HepG2 (cell line): Measurements from ENCODE around the gene ECPAS. TPM values are rescaled to one million over a fixed set of nuclear protein-coding genes. Genes with fewer than 3 reads are reported as not detected.

Source experiments
- BRCA1 ChIP-seq: sonication (generic); formaldehyde crosslinking; IDR thresholded peaks from 2 replicates; pipeline ENCODE4 v1.4.0; 2020; ENCODE audit warnings: missing genetic modification reagents
- FOXA1 ChIP-seq, 2 experiments: fragments of 450-650 bp in 1 of 2; sonication (generic) in 1 of 2; formaldehyde crosslinking in 1 of 2; IDR thresholded peaks; 2 replicates each; pipeline versions ENCODE4 v1.4.0 to v1.6.1; 2016 to 2020; ENCODE audit warnings: missing genetic modification reagents in 1 of 2
- GTF3A ChIP-seq: sonication (generic); formaldehyde crosslinking; conservative IDR thresholded peaks from 2 replicates; pipeline ENCODE4 v1.4.0; 2020; ENCODE audit warnings: mild to moderate bottlenecking, missing genetic modification reagents
- KAT8 ChIP-seq: IDR thresholded peaks from 2 replicates; pipeline ENCODE4 v1.6.1; 2016; ENCODE audit warnings: missing genetic modification reagents, missing compliant biosample characterization
- NKX3-1 ChIP-seq: sonication (generic); formaldehyde crosslinking; IDR thresholded peaks from 2 replicates; pipeline ENCODE4 v1.5.0; 2020; ENCODE audit warnings: missing genetic modification reagents
- TCF12 ChIP-seq, 2 experiments: fragments of 450-650 bp in 1 of 2; sonication (generic) in 1 of 2; formaldehyde crosslinking in 1 of 2; IDR thresholded peaks; 2 replicates each; pipeline versions ENCODE4 v1.6.1 to v1.8.0; 2017 to 2022; ENCODE audit warnings: antibody characterized with exemption in 1 of 2, mild to moderate bottlenecking in 1 of 2, missing genetic modification reagents in 1 of 2, moderate library complexity in 1 of 2
- TCF7L2 ChIP-seq: IDR thresholded peaks from 2 replicates; pipeline ENCODE4 v1.6.1; 2011; ENCODE audit warnings: mild to moderate bottlenecking, low read depth, low read length, moderate library complexity
- TEAD2 ChIP-seq: sonication (generic); formaldehyde crosslinking; IDR thresholded peaks from 2 replicates; pipeline ENCODE4 v1.9.0; 2021; ENCODE audit warnings: missing genetic modification reagents
- ZNF75D ChIP-seq: sonication (generic); formaldehyde crosslinking; IDR thresholded peaks from 2 replicates; pipeline ENCODE4 v1.8.1; 2023; ENCODE audit warnings: missing genetic modification reagents, mild to moderate bottlenecking, borderline replicate concordance
- ZNF766 ChIP-seq: sonication (generic); formaldehyde crosslinking; IDR thresholded peaks from 2 replicates; pipeline ENCODE4 v1.5.0; 2020; ENCODE audit warnings: missing genetic modification reagents, borderline replicate concordance
- polyA plus RNA-seq, 8 experiments: library from polyadenylated mRNA; depleted of rRNA in 3 of 8; stranded (reverse) in 7 of 8; unstranded in 1 of 8; fragments of >200 nt; fragmentation: Illumina TruSeq in 4 of 8; extraction: Trizol in 4 of 8; gene quantifications; 2 replicates each; pipeline versions ENCODE4 v1.2.1 to v1.2.3, GENCODE V29; 2011 to 2016; ENCODE audit warnings: low read depth in 4 of 8, missing spikeins in 1 of 8, mixed read lengths in 1 of 8; ENCODE audit not compliant: insufficient read depth in 1 of 8
- total RNA-seq, 5 experiments: library from RNA; depleted of rRNA; stranded (reverse); fragments of >200 nt; fragmentation: Illumina TruSeq; extraction: Trizol; gene quantifications; 2 replicates each; pipeline ENCODE4 v1.2.3, GENCODE V29; 2016; ENCODE audit warnings: low read depth in 1 of 5
- TF ChIP-seq, protein P1 (sequence below): sonication (generic); formaldehyde crosslinking; IDR thresholded peaks from 2 replicates; pipeline ENCODE4 v1.4.0; 2020; ENCODE audit warnings: mild to moderate bottlenecking, missing genetic modification reagents, borderline replicate concordance
- TF ChIP-seq, protein P2 (sequence below): sonication (generic); formaldehyde crosslinking; IDR thresholded peaks from 2 replicates; pipeline ENCODE4 v1.5.0; 2020; ENCODE audit warnings: missing genetic modification reagents
- TF ChIP-seq, protein P3 (sequence below): sonication (generic); formaldehyde crosslinking; IDR thresholded peaks from 2 replicates; pipeline ENCODE4 v1.4.0; 2020; ENCODE audit warnings: missing genetic modification reagents, borderline replicate concordance
- TF ChIP-seq, protein P4 (sequence below): sonication (generic); formaldehyde crosslinking; IDR thresholded peaks from 2 replicates; pipeline ENCODE4 v1.9.0; 2022; ENCODE audit warnings: low read depth, missing genetic modification reagents

Gene ECPAS
- total and polyA plus RNA-seq, 2 of the 13 experiments (the other 11 are each of a cell fraction or from before 2014, with no cell fraction given), result 35.3 to 58.0 TPM

DNA sequence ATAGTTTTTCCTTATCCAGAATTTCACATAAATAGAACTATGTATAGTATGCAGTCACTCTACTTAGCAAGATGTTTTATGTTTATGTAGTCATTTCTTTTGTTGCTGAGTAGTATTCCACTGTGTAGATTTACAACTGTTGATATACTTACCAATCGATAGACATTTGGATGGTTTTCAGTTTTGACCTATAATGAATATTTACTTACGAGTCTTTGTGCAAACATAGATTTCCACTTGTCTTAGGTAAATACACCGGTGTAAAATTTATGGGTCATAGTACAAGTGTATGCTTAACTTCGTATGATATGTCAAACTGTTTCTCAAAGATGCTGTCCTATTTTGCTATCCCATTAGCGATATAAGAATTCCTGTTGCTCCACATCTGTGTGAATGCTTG lies 134.4 kb downstream of the ECPAS start (continued):
- peak; percentile 99 for TF ChIP-seq FOXA1 (IDR thresholded peaks at IDR 0.05)
- TF ChIP-seq FOXA1 (CRISPR knock-in tag; IDR thresholded peaks at IDR 0.05), result peak; percentile 93
- TF ChIP-seq, protein P1, sequence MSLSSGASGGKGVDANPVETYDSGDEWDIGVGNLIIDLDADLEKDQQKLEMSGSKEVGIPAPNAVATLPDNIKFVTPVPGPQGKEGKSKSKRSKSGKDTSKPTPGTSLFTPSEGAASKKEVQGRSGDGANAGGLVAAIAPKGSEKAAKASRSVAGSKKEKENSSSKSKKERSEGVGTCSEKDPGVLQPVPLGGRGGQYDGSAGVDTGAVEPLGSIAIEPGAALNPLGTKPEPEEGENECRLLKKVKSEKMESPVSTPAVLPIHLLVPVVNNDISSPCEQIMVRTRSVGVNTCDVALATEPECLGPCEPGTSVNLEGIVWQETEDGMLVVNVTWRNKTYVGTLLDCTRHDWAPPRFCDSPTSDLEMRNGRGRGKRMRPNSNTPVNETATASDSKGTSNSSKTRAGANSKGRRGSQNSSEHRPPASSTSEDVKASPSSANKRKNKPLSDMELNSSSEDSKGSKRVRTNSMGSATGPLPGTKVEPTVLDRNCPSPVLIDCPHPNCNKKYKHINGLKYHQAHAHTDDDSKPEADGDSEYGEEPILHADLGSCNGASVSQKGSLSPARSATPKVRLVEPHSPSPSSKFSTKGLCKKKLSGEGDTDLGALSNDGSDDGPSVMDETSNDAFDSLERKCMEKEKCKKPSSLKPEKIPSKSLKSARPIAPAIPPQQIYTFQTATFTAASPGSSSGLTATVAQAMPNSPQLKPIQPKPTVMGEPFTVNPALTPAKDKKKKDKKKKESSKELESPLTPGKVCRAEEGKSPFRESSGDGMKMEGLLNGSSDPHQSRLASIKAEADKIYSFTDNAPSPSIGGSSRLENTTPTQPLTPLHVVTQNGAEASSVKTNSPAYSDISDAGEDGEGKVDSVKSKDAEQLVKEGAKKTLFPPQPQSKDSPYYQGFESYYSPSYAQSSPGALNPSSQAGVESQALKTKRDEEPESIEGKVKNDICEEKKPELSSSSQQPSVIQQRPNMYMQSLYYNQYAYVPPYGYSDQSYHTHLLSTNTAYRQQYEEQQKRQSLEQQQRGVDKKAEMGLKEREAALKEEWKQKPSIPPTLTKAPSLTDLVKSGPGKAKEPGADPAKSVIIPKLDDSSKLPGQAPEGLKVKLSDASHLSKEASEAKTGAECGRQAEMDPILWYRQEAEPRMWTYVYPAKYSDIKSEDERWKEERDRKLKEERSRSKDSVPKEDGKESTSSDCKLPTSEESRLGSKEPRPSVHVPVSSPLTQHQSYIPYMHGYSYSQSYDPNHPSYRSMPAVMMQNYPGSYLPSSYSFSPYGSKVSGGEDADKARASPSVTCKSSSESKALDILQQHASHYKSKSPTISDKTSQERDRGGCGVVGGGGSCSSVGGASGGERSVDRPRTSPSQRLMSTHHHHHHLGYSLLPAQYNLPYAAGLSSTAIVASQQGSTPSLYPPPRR, result peak; percentile 99
- no peak for TF ChIP-seq BRCA1 (CRISPR knock-in tag)
- TF ChIP-seq ZNF766 (CRISPR knock-in tag), result no peak
- TF ChIP-seq NKX3-1 (CRISPR knock-in tag), result peak; percentile 84; the same call in 1 of the 2 replicates
- peak; percentile 57; the same call in 1 of the 2 replicates for TF ChIP-seq KAT8 (CRISPR knock-in tag)
- TF ChIP-seq TEAD2 (CRISPR knock-in tag), result no peak
- no peak for TF ChIP-seq GTF3A (CRISPR knock-in tag)
- no peak for TF ChIP-seq TCF7L2
- TF ChIP-seq TCF12 (IDR thresholded peaks at IDR 0.05), result no peak
- no peak for TF ChIP-seq TCF12 (CRISPR knock-in tag; IDR thresholded peaks at IDR 0.05)
- TF ChIP-seq, protein P2, sequence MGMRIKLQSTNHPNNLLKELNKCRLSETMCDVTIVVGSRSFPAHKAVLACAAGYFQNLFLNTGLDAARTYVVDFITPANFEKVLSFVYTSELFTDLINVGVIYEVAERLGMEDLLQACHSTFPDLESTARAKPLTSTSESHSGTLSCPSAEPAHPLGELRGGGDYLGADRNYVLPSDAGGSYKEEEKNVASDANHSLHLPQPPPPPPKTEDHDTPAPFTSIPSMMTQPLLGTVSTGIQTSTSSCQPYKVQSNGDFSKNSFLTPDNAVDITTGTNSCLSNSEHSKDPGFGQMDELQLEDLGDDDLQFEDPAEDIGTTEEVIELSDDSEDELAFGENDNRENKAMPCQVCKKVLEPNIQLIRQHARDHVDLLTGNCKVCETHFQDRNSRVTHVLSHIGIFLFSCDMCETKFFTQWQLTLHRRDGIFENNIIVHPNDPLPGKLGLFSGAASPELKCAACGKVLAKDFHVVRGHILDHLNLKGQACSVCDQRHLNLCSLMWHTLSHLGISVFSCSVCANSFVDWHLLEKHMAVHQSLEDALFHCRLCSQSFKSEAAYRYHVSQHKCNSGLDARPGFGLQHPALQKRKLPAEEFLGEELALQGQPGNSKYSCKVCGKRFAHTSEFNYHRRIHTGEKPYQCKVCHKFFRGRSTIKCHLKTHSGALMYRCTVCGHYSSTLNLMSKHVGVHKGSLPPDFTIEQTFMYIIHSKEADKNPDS, result no peak
- TF ChIP-seq, protein P3, sequence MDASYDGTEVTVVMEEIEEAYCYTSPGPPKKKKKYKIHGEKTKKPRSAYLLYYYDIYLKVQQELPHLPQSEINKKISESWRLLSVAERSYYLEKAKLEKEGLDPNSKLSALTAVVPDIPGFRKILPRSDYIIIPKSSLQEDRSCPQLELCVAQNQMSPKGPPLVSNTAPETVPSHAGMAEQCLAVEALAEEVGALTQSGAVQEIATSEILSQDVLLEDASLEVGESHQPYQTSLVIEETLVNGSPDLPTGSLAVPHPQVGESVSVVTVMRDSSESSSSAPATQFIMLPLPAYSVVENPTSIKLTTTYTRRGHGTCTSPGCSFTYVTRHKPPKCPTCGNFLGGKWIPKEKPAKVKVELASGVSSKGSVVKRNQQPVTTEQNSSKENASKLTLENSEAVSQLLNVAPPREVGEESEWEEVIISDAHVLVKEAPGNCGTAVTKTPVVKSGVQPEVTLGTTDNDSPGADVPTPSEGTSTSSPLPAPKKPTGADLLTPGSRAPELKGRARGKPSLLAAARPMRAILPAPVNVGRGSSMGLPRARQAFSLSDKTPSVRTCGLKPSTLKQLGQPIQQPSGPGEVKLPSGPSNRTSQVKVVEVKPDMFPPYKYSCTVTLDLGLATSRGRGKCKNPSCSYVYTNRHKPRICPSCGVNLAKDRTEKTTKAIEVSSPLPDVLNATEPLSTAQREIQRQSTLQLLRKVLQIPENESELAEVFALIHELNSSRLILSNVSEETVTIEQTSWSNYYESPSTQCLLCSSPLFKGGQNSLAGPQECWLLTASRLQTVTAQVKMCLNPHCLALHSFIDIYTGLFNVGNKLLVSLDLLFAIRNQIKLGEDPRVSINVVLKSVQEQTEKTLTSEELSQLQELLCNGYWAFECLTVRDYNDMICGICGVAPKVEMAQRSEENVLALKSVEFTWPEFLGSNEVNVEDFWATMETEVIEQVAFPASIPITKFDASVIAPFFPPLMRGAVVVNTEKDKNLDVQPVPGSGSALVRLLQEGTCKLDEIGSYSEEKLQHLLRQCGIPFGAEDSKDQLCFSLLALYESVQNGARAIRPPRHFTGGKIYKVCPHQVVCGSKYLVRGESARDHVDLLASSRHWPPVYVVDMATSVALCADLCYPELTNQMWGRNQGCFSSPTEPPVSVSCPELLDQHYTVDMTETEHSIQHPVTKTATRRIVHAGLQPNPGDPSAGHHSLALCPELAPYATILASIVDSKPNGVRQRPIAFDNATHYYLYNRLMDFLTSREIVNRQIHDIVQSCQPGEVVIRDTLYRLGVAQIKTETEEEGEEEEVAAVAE (CRISPR knock-in tag), result no peak
- TF ChIP-seq, protein P4, sequence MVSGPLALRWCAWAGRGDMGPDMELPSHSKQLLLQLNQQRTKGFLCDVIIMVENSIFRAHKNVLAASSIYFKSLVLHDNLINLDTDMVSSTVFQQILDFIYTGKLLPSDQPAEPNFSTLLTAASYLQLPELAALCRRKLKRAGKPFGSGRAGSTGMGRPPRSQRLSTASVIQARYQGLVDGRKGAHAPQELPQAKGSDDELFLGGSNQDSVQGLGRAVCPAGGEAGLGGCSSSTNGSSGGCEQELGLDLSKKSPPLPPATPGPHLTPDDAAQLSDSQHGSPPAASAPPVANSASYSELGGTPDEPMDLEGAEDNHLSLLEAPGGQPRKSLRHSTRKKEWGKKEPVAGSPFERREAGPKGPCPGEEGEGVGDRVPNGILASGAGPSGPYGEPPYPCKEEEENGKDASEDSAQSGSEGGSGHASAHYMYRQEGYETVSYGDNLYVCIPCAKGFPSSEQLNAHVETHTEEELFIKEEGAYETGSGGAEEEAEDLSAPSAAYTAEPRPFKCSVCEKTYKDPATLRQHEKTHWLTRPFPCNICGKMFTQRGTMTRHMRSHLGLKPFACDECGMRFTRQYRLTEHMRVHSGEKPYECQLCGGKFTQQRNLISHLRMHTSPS (CRISPR knock-in tag), result no peak
- no peak for TF ChIP-seq ZNF75D (CRISPR knock-in tag)
